HepG2 (cell line): Measurements from ENCODE around the gene ERMARD. TPM values are rescaled to one million over a fixed set of nuclear protein-coding genes. Genes with fewer than 3 reads are reported as not detected.
A peak's percentile ranks its signal among the peaks of the same experiment; 100 is the strongest.

Source experiments
- AHR ChIP-seq: IDR thresholded peaks from 2 replicates; pipeline ENCODE4 v1.6.1; 2018; ENCODE audit warnings: missing genetic modification reagents, missing compliant biosample characterization
- AKAP8 ChIP-seq: sonication (generic); formaldehyde crosslinking; IDR thresholded peaks from 2 replicates; pipeline ENCODE4 v1.5.1; 2020; ENCODE audit warnings: mild to moderate bottlenecking, missing genetic modification reagents
- CEBPG ChIP-seq: IDR thresholded peaks from 2 replicates; pipeline ENCODE4 v1.6.1; 2016
- FOSL2 ChIP-seq: sonication (generic); formaldehyde crosslinking; IDR thresholded peaks from 2 replicates; pipeline ENCODE4 v1.4.0; 2020; ENCODE audit warnings: missing genetic modification reagents
- KIAA2018 ChIP-seq: sonication (generic); formaldehyde crosslinking; IDR thresholded peaks from 2 replicates; pipeline ENCODE4 v1.5.0; 2020; ENCODE audit warnings: mild to moderate bottlenecking, missing genetic modification reagents, borderline replicate concordance
- MAF1 ChIP-seq: sonication (generic); formaldehyde crosslinking; IDR thresholded peaks from 2 replicates; pipeline ENCODE4 v1.5.0; 2020; ENCODE audit warnings: missing genetic modification reagents, borderline replicate concordance
- RBM39 ChIP-seq: fragments of 200-400 bp; formaldehyde crosslinking; IDR thresholded peaks from one replicate; pipeline ENCODE4 v1.6.1; 2018; ENCODE audit warnings: antibody characterized with exemption, mild to moderate bottlenecking, low read depth, low read length; ENCODE audit not compliant: poor library complexity, severe bottlenecking
- ZBTB20 ChIP-seq: sonication (generic); formaldehyde crosslinking; IDR thresholded peaks from 2 replicates; pipeline ENCODE4 v1.8.1; 2023; ENCODE audit warnings: missing genetic modification reagents, low read depth, mild to moderate bottlenecking, borderline replicate concordance
- ZNF101 ChIP-seq: sonication (generic); formaldehyde crosslinking; IDR thresholded peaks from 2 replicates; pipeline ENCODE4 v1.4.0; 2020; ENCODE audit warnings: mild to moderate bottlenecking, low read depth, missing genetic modification reagents, borderline replicate concordance
- ZNF143 ChIP-seq: sonication (generic); formaldehyde crosslinking; IDR thresholded peaks from 2 replicates; pipeline ENCODE4 v1.4.0; 2020; ENCODE audit warnings: missing genetic modification reagents
- ZNF276 ChIP-seq: sonication (generic); formaldehyde crosslinking; IDR thresholded peaks from 2 replicates; pipeline ENCODE4 v1.4.0; 2020; ENCODE audit warnings: mild to moderate bottlenecking, low read depth, missing genetic modification reagents
- ZNF576 ChIP-seq: sonication (generic); formaldehyde crosslinking; IDR thresholded peaks from 2 replicates; pipeline ENCODE4 v1.4.0; 2020; ENCODE audit warnings: mild to moderate bottlenecking, missing genetic modification reagents
- ZNF816 ChIP-seq: sonication (generic); formaldehyde crosslinking; IDR thresholded peaks from 2 replicates; pipeline ENCODE4 v1.8.0; 2022; ENCODE audit warnings: missing genetic modification reagents, mild to moderate bottlenecking, borderline replicate concordance
- polyA plus RNA-seq, 8 experiments: library from polyadenylated mRNA; depleted of rRNA in 3 of 8; stranded (reverse) in 7 of 8; unstranded in 1 of 8; fragments of >200 nt; fragmentation: Illumina TruSeq in 4 of 8; extraction: Trizol in 4 of 8; gene quantifications; 2 replicates each; pipeline versions ENCODE4 v1.2.1 to v1.2.3, GENCODE V29; 2011 to 2016; ENCODE audit warnings: low read depth in 4 of 8, missing spikeins in 1 of 8, mixed read lengths in 1 of 8; ENCODE audit not compliant: insufficient read depth in 1 of 8
- total RNA-seq, 5 experiments: library from RNA; depleted of rRNA; stranded (reverse); fragments of >200 nt; fragmentation: Illumina TruSeq; extraction: Trizol; gene quantifications; 2 replicates each; pipeline ENCODE4 v1.2.3, GENCODE V29; 2016; ENCODE audit warnings: low read depth in 1 of 5
- TF ChIP-seq, protein P1 (sequence below): sonication (generic); formaldehyde crosslinking; IDR thresholded peaks from 2 replicates; pipeline ENCODE4 v1.8.0; 2022; ENCODE audit warnings: mild to moderate bottlenecking, missing genetic modification reagents, borderline replicate concordance
- TF ChIP-seq, protein P2 (sequence below): sonication (generic); formaldehyde crosslinking; IDR thresholded peaks from 2 replicates; pipeline ENCODE4 v1.4.0; 2020; ENCODE audit warnings: missing genetic modification reagents

ERMARD gene
- total and polyA plus RNA-seq, 2 of the 13 experiments (the other 11 are each of a cell fraction or from before 2014, with no cell fraction given): 8.8 to 10.7 TPM

- TF ChIP-seq KIAA2018 (CRISPR knock-in tag) (0 out of 2 replicates have a peak, but pooled peaks have one; percentile 63), ZNF816 (CRISPR knock-in tag) (no peak), ZNF276 (CRISPR knock-in tag) (no peak), AHR (CRISPR knock-in tag) (no peak), FOSL2 (CRISPR knock-in tag) (peak; percentile 7; the same call in 1 of the 2 replicates), RBM39 (no peak), ZNF143 (CRISPR knock-in tag) (no peak), AKAP8 (no peak), ZBTB20 (CRISPR knock-in tag) (no peak), ZNF101 (CRISPR knock-in tag) (0 out of 2 replicates have a peak, but pooled peaks have one; percentile 5), MAF1 (CRISPR knock-in tag) (no peak), ZNF576 (CRISPR knock-in tag) (no peak), CEBPG (CRISPR knock-in tag) (no peak)
- TF ChIP-seq, protein P1, sequence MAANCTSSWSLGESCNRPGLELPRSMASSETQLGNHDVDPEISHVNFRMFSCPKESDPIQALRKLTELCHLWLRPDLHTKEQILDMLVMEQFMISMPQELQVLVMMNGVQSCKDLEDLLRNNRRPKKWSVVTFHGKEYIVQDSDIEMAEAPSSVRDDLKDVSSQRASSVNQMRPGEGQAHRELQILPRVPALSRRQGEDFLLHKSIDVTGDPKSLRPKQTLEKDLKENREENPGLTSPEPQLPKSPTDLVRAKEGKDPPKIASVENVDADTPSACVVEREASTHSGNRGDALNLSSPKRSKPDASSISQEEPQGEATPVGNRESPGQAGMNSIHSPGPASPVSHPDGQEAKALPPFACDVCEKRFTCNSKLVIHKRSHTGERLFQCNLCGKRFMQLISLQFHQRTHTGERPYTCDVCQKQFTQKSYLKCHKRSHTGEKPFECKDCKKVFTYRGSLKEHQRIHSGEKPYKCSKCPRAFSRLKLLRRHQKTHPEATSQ (CRISPR knock-in tag): no peak
- TF ChIP-seq, protein P2, sequence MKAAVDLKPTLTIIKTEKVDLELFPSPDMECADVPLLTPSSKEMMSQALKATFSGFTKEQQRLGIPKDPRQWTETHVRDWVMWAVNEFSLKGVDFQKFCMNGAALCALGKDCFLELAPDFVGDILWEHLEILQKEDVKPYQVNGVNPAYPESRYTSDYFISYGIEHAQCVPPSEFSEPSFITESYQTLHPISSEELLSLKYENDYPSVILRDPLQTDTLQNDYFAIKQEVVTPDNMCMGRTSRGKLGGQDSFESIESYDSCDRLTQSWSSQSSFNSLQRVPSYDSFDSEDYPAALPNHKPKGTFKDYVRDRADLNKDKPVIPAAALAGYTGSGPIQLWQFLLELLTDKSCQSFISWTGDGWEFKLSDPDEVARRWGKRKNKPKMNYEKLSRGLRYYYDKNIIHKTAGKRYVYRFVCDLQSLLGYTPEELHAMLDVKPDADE: no peak
Observed at GRCh38 chr6:169789146-169789943, 37.9 kb downstream of the ERMARD start (continued).
